Right atrium auricular region (tissue), 2 donors: ENCODE data around the gene KIRREL1. TPM values are rescaled to one million over a fixed set of nuclear protein-coding genes. Genes with fewer than 3 reads are reported as not detected.

Experiments
- DNase-seq: peaks from one replicate; pipeline ENCODE4 v3.0.0-alpha.2; 2019; ENCODE audit warnings: low spot score
- H3K27ac ChIP-seq, 2 donors: fragments of 200-600 bp; sonication (generic); 1 replicate in 1 of 2; 2 replicates in 1 of 2; pipeline ENCODE4 v1.5.1; 2016 to 2019
- H3K27me3 ChIP-seq, 2 donors: fragments of 200-600 bp; sonication (generic); one replicate each; pipeline versions ENCODE4 v1.5.1 to v1.6.0; 2017 to 2019
- H3K36me3 ChIP-seq: fragments of 200-600 bp; sonication (generic); one replicate; pipeline ENCODE4 v1.5.1; 2016
- H3K4me1 ChIP-seq, 2 donors: fragments of 200-600 bp; sonication (generic); one replicate each; pipeline versions ENCODE4 v1.5.1 to v1.6.0; 2017 to 2019
- H3K4me3 ChIP-seq, 2 donors: fragments of 200-600 bp; sonication (generic); 1 replicate in 1 of 2; 2 replicates in 1 of 2; pipeline ENCODE4 v1.5.1; 2017 to 2019; ENCODE audit warnings: mild to moderate bottlenecking in 1 of 2, moderate library complexity in 1 of 2
- H3K9me3 ChIP-seq, 2 donors: fragments of 200-600 bp; sonication (generic); one replicate each; pipeline ENCODE4 v1.5.1; 2019
- CTCF ChIP-seq, 2 donors: fragments of 200-600 bp; sonication (generic); IDR thresholded peaks; one replicate each; pipeline ENCODE4 v1.5.1; 2019; ENCODE audit warnings: antibody characterized with exemption in 2 of 2
- total RNA-seq, 2 donors: library from RNA; depleted of rRNA; stranded (reverse); fragments of >200 nt; gene quantifications; one replicate each; pipeline ENCODE4 v1.1.0, GENCODE V29; 2016

KIRREL1 gene
- total RNA-seq, 2 donors from 2014 or later = 12.3 to 21.9 TPM

GRCh38 chr1:157952601-157953000 lies 40.8 kb upstream of the KIRREL1 start:
- Histone ChIP-seq H3K4me3 (no peak overlapping the region), H3K36me3 (no peaks in the 10 kb centered on the region), H3K9me3 (no peaks in the 10 kb centered on the region), H3K4me1 (no peaks in the 10 kb centered on the region), H3K27me3 (no peaks in the 10 kb centered on the region), H3K27ac (no peak overlapping the region)
- no peak for DNase-seq
- no peak for TF ChIP-seq CTCF (IDR thresholded peaks at IDR 0.05)

GRCh38 chr1:157955221-157955620 lies 38.2 kb upstream of the KIRREL1 start:
- no peak overlapping the region for H3K4me3 ChIP-seq
- no peaks in the 10 kb centered on the region for H3K4me1 ChIP-seq
- H3K27me3 ChIP-seq = no peaks in the 10 kb centered on the region
- H3K27ac ChIP-seq = no peak overlapping the region
- H3K36me3 ChIP-seq = no peaks in the 10 kb centered on the region
- H3K9me3 ChIP-seq = no peaks in the 10 kb centered on the region
- DNase-seq = no peak
- no peak for TF ChIP-seq CTCF (IDR thresholded peaks at IDR 0.05)

GRCh38 chr1:157955857-157956256 lies 37.6 kb upstream of the KIRREL1 start:
- DNase-seq = no peak
- no peaks in the 10 kb centered on the region for H3K4me1 ChIP-seq
- no peaks in the 10 kb centered on the region for H3K36me3 ChIP-seq
- H3K27ac ChIP-seq = no peak overlapping the region
- no peaks in the 10 kb centered on the region for H3K9me3 ChIP-seq
- no peaks in the 10 kb centered on the region for H3K27me3 ChIP-seq
- no peak for TF ChIP-seq CTCF (IDR thresholded peaks at IDR 0.05)
- H3K4me3 ChIP-seq = no peak overlapping the region

GRCh38 chr1:157956732-157957131 lies 36.7 kb upstream of the KIRREL1 start:
- no peaks in the 10 kb centered on the region for H3K9me3 ChIP-seq
- no peaks in the 10 kb centered on the region for H3K27me3 ChIP-seq
- no peaks in the 10 kb centered on the region for H3K4me1 ChIP-seq
- DNase-seq = no peak
- no peak for TF ChIP-seq CTCF (IDR thresholded peaks at IDR 0.05)
- H3K4me3 ChIP-seq = no peak overlapping the region
- no peak overlapping the region for H3K27ac ChIP-seq
- H3K36me3 ChIP-seq = no peaks in the 10 kb centered on the region

- no peak for TF ChIP-seq CTCF (IDR thresholded peaks at IDR 0.05)
- Histone ChIP-seq H3K4me1 (no peaks in the 10 kb centered on the region), H3K27me3 (no peaks in the 10 kb centered on the region), H3K4me3 (no peak overlapping the region), H3K9me3 (no peaks in the 10 kb centered on the region), H3K27ac (no peak overlapping the region), H3K36me3 (no peaks in the 10 kb centered on the region)
- DNase-seq = no peak
Measured at GRCh38 chr1:157958263-157958662, 35.2 kb upstream of the KIRREL1 start.

GRCh38 chr1:157959750-157960149 lies 33.7 kb upstream of the KIRREL1 start:
- Histone ChIP-seq H3K4me1 (peaks cover 0 to 3% of the 10 kb centered on the region in 2 donors), H3K36me3 (no peaks in the 10 kb centered on the region), H3K27ac (no peak overlapping the region), H3K9me3 (no peaks in the 10 kb centered on the region), H3K27me3 (no peaks in the 10 kb centered on the region), H3K4me3 (no peak overlapping the region)
- no peak for TF ChIP-seq CTCF (IDR thresholded peaks at IDR 0.05)
- DNase-seq = no peak
